Erythroblast (primary cell): ENCODE measurements around the gene C1QTNF5.

Experiments
- GATA1 ChIP-seq: IDR thresholded peaks from 2 replicates; pipeline ENCODE4 v1.6.1; 2011; ENCODE audit warnings: low read depth, mild to moderate bottlenecking, control low read depth, low read length, moderate library complexity
- POLR2A ChIP-seq: IDR thresholded peaks from 2 replicates; pipeline ENCODE4 v1.6.1; 2011; ENCODE audit warnings: mild to moderate bottlenecking, low read length

DNA sequence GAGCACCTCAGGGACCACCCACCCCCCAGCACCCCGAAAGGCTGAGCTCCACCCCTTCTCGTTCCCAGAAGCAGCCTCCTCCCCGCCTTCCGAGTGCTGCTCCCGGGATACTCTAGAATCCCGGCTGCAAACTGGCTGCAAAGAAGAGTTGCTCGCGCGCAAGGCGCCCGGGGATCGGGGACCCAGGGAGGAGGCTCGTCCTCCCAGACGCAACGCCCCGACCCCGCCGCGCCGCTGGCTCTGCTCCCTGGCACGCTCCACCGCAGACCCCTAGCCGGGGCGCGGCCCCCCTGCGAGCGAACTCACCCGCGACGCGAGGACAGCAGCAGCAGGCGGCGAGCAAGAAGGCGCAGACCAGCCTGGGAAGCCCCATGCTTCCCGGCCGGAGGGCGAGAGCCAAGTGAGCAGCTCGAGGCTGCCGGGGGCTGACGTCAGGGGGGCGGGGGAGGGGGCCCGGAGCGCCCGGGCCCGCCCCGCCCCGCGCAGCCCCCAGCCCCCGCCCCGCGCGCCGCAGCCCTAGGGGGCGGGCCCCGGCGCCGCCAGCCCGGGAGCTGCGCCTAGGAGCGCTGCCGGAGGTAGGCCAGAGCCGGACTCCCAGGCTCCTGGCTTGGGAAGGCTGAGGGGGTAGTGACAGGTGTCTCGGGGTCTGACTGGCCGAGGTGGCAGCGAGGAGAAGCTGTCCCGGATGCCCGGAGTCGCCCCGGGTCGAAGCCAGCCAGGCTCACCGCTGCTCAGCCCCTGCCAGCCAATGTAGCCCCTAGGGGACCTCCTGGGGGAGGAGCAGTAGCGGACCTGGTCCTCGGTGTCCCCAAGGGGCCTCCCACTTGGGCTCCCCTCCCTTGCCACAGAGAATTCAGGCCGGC, 23.7 kb downstream of the C1QTNF5 start, which contains the start of gene MCAM:
- no peak for TF ChIP-seq POLR2A
- no peak for TF ChIP-seq GATA1
